IMR-90 (cell line): ENCODE results near the gene TCF7L1. TPM values are rescaled to one million over a fixed set of nuclear protein-coding genes. Genes with fewer than 3 reads are reported as not detected.

ENCODE experiments used
- ATAC-seq: fragments of 200-7000 bp; cut with Tn5 transposase; 2 replicates; pipeline ENCODE4 v1.9.1; 2020; ENCODE audit warnings: low read depth, mild to moderate bottlenecking, moderate library complexity
- BruUV-seq: library from RNA; stranded (reverse); fragments of 400-500 nt; replicated peaks from 2 replicates; lab custom pipeline; 2021; lab: Mats Ljungman, UMichigan
- CTCF ChIA-PET: fragments of 300-600 bp; formaldehyde crosslinking; extraction: SDS; loops from one replicate; lab custom pipeline; 2021; ENCODE audit warnings: antibody characterized with exemption; lab: Yijun Ruan, JAX
- POLR2A ChIA-PET: fragments of 300-600 bp; sonication (Branson Sonifier 250); formaldehyde crosslinking; loops from one replicate; lab custom pipeline; 2022; ENCODE audit warnings: antibody characterized with exemption; ENCODE audit not compliant: unreplicated experiment; lab: Charles Lee
- DNase-seq: peaks from one replicate; pipeline ENCODE4 v3.0.0; 2013
- H2AFZ ChIP-seq: replicated peaks from 2 replicates; pipeline ENCODE3; 2013; ENCODE audit warnings: low read length, mild to moderate bottlenecking; ENCODE audit not compliant: poor library complexity
- H2AK5ac ChIP-seq: 2 replicates; pipeline ENCODE4 v1.6.1; 2013; ENCODE audit warnings: low read depth, low read length, inconsistent platforms
- H2AK9ac ChIP-seq: replicated peaks from 2 replicates; pipeline ENCODE3; 2013; ENCODE audit warnings: mild to moderate bottlenecking, low read depth, low read length, moderate library complexity; ENCODE audit not compliant: poor library complexity
- H2BK120ac ChIP-seq: 2 replicates; pipeline ENCODE4 v1.6.1; 2013; ENCODE audit warnings: low read depth, low read length, inconsistent platforms
- H2BK15ac ChIP-seq: 3 replicates; pipeline ENCODE4 v1.6.1; 2013; ENCODE audit warnings: low read depth, low read length, inconsistent platforms
- H2BK20ac ChIP-seq: 2 replicates; pipeline ENCODE4 v1.6.1; 2013; ENCODE audit warnings: low read depth, mild to moderate bottlenecking, inconsistent platforms, low read length, moderate library complexity
- H2BK5ac ChIP-seq: 2 replicates; pipeline ENCODE4 v1.6.1; 2013; ENCODE audit warnings: mild to moderate bottlenecking, low read depth, low read length, inconsistent platforms; ENCODE audit not compliant: poor library complexity, severe bottlenecking
- H3K14ac ChIP-seq: replicated peaks from 2 replicates; pipeline ENCODE4 v1.6.1; 2013; ENCODE audit warnings: low read depth, low read length, inconsistent platforms
- H3K18ac ChIP-seq: 2 replicates; pipeline ENCODE4 v1.6.1; 2013; ENCODE audit warnings: low read depth, low read length, control low read depth
- H3K23ac ChIP-seq: 2 replicates; pipeline ENCODE4 v1.6.1; 2013; ENCODE audit warnings: low read depth, low read length, inconsistent platforms
- H3K27ac ChIP-seq: 2 replicates; pipeline ENCODE4 v1.5.1; 2013; ENCODE audit warnings: mild to moderate bottlenecking, control low read depth, low read length; ENCODE audit not compliant: insufficient read depth
- H3K27me3 ChIP-seq: 2 replicates; pipeline ENCODE4 v1.6.1; 2013; ENCODE audit warnings: low read length; ENCODE audit not compliant: control insufficient read depth, insufficient read depth
- H3K36me3 ChIP-seq: 2 replicates; pipeline ENCODE4 v1.6.1; 2013; ENCODE audit warnings: low read length, mixed read lengths; ENCODE audit not compliant: control insufficient read depth, insufficient read depth
- H3K4ac ChIP-seq: 2 replicates; pipeline ENCODE4 v1.6.1; 2013; ENCODE audit warnings: low read depth, low read length, inconsistent platforms
- H3K4me1 ChIP-seq: 2 replicates; pipeline ENCODE4 v1.6.1; 2013; ENCODE audit warnings: low read length, mixed read lengths; ENCODE audit not compliant: control insufficient read depth, insufficient read depth
- H3K4me2 ChIP-seq: 2 replicates; pipeline ENCODE4 v1.6.1; 2013; ENCODE audit warnings: low read depth, mild to moderate bottlenecking, control low read depth, low read length, moderate library complexity
- H3K4me3 ChIP-seq: 2 replicates; pipeline ENCODE4 v1.5.1; 2013; ENCODE audit warnings: low read depth, mild to moderate bottlenecking, control low read depth, low read length, moderate library complexity; ENCODE audit not compliant: insufficient read depth
- H3K56ac ChIP-seq: 2 replicates; pipeline ENCODE4 v1.6.1; 2013; ENCODE audit warnings: low read length, inconsistent platforms; ENCODE audit not compliant: insufficient read depth; ENCODE audit errors: extremely low read depth
- H3K79me1 ChIP-seq, 2 experiments: 2 replicates each; pipeline ENCODE4 v1.6.1; 2013; ENCODE audit warnings: low read length in 2 of 2, inconsistent platforms in 1 of 2, low read depth in 1 of 2
- H3K9ac ChIP-seq: 2 replicates; pipeline ENCODE4 v1.6.1; 2013; ENCODE audit warnings: low read depth, low read length, control low read depth
- H3K9me1 ChIP-seq: 2 replicates; pipeline ENCODE4 v1.6.1; 2013; ENCODE audit warnings: low read length, inconsistent platforms; ENCODE audit not compliant: insufficient read depth
- H3K9me3 ChIP-seq: 2 replicates; pipeline ENCODE4 v1.6.1; 2013; ENCODE audit warnings: low read length; ENCODE audit not compliant: control insufficient read depth, insufficient read depth
- H4K20me1 ChIP-seq: 2 replicates; pipeline ENCODE4 v1.6.1; 2013; ENCODE audit warnings: low read length, inconsistent platforms; ENCODE audit not compliant: insufficient read depth
- H4K5ac ChIP-seq: 2 replicates; pipeline ENCODE4 v1.6.1; 2013; ENCODE audit warnings: mild to moderate bottlenecking, low read depth, low read length, control low read depth
- H4K8ac ChIP-seq, 2 experiments: 2 replicates each; pipeline ENCODE4 v1.6.1; 2013; ENCODE audit warnings: low read depth in 2 of 2, low read length in 2 of 2, control low read depth in 1 of 2, inconsistent platforms in 1 of 2
- H4K91ac ChIP-seq: 2 replicates; pipeline ENCODE4 v1.6.1; 2013; ENCODE audit warnings: low read depth, low read length, inconsistent platforms; ENCODE audit not compliant: insufficient read depth
- BHLHE40 ChIP-seq: fragments of 150-350 bp; IDR thresholded peaks from 2 replicates; pipeline ENCODE4 v1.6.1; 2016; ENCODE audit warnings: mild to moderate bottlenecking, low read depth, low read length
- CEBPB ChIP-seq: IDR thresholded peaks from 2 replicates; pipeline ENCODE4 v1.6.1; 2012; ENCODE audit warnings: low read depth, low read length, improper control_type of control experiment
- CHD1 ChIP-seq: IDR thresholded peaks from 2 replicates; pipeline ENCODE4 v1.6.1; 2012; ENCODE audit warnings: low read depth, low read length, improper control_type of control experiment
- ELK1 ChIP-seq: fragments of 150-350 bp; IDR thresholded peaks from 2 replicates; pipeline ENCODE4 v1.6.1; 2016; ENCODE audit warnings: low read depth, mild to moderate bottlenecking, low read length, moderate library complexity, borderline replicate concordance
- FOS ChIP-seq: fragments of 150-350 bp; IDR thresholded peaks from 2 replicates; pipeline ENCODE4 v1.6.1; 2016; ENCODE audit warnings: low read depth, low read length
- MXI1 ChIP-seq: IDR thresholded peaks from 2 replicates; pipeline ENCODE4 v1.6.1; 2012; ENCODE audit warnings: low read depth, mild to moderate bottlenecking, low read length, moderate library complexity, borderline replicate concordance
- RFX5 ChIP-seq: IDR thresholded peaks from 2 replicates; pipeline ENCODE4 v1.8.0; 2012; ENCODE audit warnings: low read depth, mild to moderate bottlenecking, low read length, moderate library complexity
- SMC3 ChIP-seq: fragments of 150-350 bp; IDR thresholded peaks from 2 replicates; pipeline ENCODE4 v1.6.1; 2016; ENCODE audit warnings: low read depth, mild to moderate bottlenecking, antibody characterized with exemption, low read length, moderate library complexity
- USF2 ChIP-seq: fragments of 150-350 bp; IDR thresholded peaks from 2 replicates; pipeline ENCODE4 v1.6.1; 2017; ENCODE audit warnings: mild to moderate bottlenecking, antibody characterized with exemption, low read length, low read depth
- WGBS, 2 experiments: methylation state at CpG; one replicate each; pipeline versions ENCODE4 v1.1.5 to v1.1.7; 2013; ENCODE audit warnings: missing lambda C conversion rate in 2 of 2; ENCODE audit not compliant: insufficient read length in 1 of 2; ENCODE audit errors: extremely low coverage in 2 of 2; 5-methylcytosine and 5-hydroxymethylcytosine counted together
- dilution Hi-C: fragments of 300-500 bp; cut with HindIII; formaldehyde crosslinking; loops from one replicate; pipeline ENCODE4 v1.14.3; 2018; ENCODE audit warnings: low sequenced_read_pairs; ENCODE audit not compliant: unreplicated experiment
- in situ Hi-C: fragments of 300-500 bp; cut with MboI; formaldehyde crosslinking; loops from 3 replicates; pipeline ENCODE4 v1.14.3; 2019; ENCODE audit warnings: low sequenced_read_pairs, inconsistent platforms, mixed read lengths
- intact Hi-C: fragments of 100-400 bp; cut with micrococcal nuclease; formaldehyde crosslinking; loops from 2 replicates; pipeline ENCODE4 v1.10.0; 2022
- polyA plus RNA-seq, 3 experiments: library from polyadenylated mRNA; depleted of rRNA; stranded (reverse); fragments of >200 nt; gene quantifications; 2 replicates each; pipeline ENCODE4 v1.2.3, GENCODE V29; 2012; ENCODE audit warnings: low replicate concordance in 1 of 3
- total RNA-seq: library from RNA; depleted of rRNA; stranded (reverse); fragments of >200 nt; gene quantifications from 2 replicates; pipeline ENCODE4 v1.2.3, GENCODE V29; 2012

The TCF7L1 gene
- total and polyA plus RNA-seq, 2 of the 4 experiments (the other 2 are of a cell fraction): 0.72 to 11.1 TPM

- ChIA-PET CTCF (no interaction called here), POLR2A (no interaction called here)
- peaks cover 38% of the 10 kb centered on the region for H3K9me1 ChIP-seq
- no peak overlapping the region for H2BK120ac ChIP-seq
- no peak overlapping the region for H2BK15ac ChIP-seq
- H4K91ac ChIP-seq: no peak overlapping the region
- no peak overlapping the region for H3K4me3 ChIP-seq
- H3K9ac ChIP-seq: no peak overlapping the region
- H2AK9ac ChIP-seq: no peak overlapping the region
- H3K23ac ChIP-seq: no peak overlapping the region
- no peak overlapping the region for H2AK5ac ChIP-seq
- H3K36me3 ChIP-seq: peaks cover 5% of the 10 kb centered on the region; the same call in 1 of the 2 replicates
- no peak for DNase-seq
- no peaks in the 10 kb centered on the region for H3K9me3 ChIP-seq
- peaks cover 44 to 88% of the 10 kb centered on the region in 2 experiments for H3K79me1 ChIP-seq
- no peak overlapping the region for H3K27ac ChIP-seq
- no peak overlapping the region for H4K5ac ChIP-seq
- no peak overlapping the region for H2BK5ac ChIP-seq
- H2AFZ ChIP-seq: no peak overlapping the region
- H3K14ac ChIP-seq: no peak overlapping the region
- TF ChIP-seq MXI1 (no peak), CHD1 (no peak), BHLHE40 (no peak), FOS (no peak), USF2 (no peak), RFX5 (no peak), CEBPB (no peak), ELK1 (no peak), SMC3 (no peak)
- in situ Hi-C loops: no loop called here
- intact Hi-C loops: no loop called here
- H3K56ac ChIP-seq: no peak overlapping the region
- peaks cover 27% of the 10 kb centered on the region for H3K4me1 ChIP-seq
- no peaks in the 10 kb centered on the region for H3K27me3 ChIP-seq
- WGBS, 2 experiments: no CpG with 5 or more reads among the region's 1 CpG
- ATAC-seq: no peak
- no TSS peak for BruUV-seq
- H3K4me2 ChIP-seq: no peak overlapping the region
- no peak overlapping the region for H3K4ac ChIP-seq
- dilution Hi-C loops: no loop called here
- no peak overlapping the region for H4K8ac ChIP-seq
- H2BK20ac ChIP-seq: no peak overlapping the region
- no peak overlapping the region for H3K18ac ChIP-seq
- H4K20me1 ChIP-seq: peaks cover 86% of the 10 kb centered on the region
These were observed 32.8 kb downstream of the TCF7L1 start for GRCh38 chr2:85166021-85166420.
